ENCODE measurements around the gene NUP62.

- TF ChIP-seq CTCF (IDR thresholded peaks at IDR 0.05; ENCODE audit: borderline replicate concordance, extremely low read depth, low read length, poor library complexity, severe bottlenecking), result no peak
- no peak for TF ChIP-seq EZH2 (IDR thresholded peaks at IDR 0.05; ENCODE audit: borderline replicate concordance, low read depth, low read length, severe bottlenecking)
These were observed 45.2 kb downstream of the NUP62 start for GRCh38 chr19:49884109-49884508.
